Measurements from ENCODE around the gene CCDC158.
"Not testable (repeated sequence)": the region's sequence is repeated elsewhere in the genome, so short reads cannot be mapped to it uniquely, and the experiment has no call there.

The CCDC158 gene

GRCh38 chr4:76420762-76421581 lies at the start of gene CCDC158:
TSS of gene CCDC158 (minus strand) at chr4:76421141. CDS start at chr4:76403207, 17,934 bp downstream.
- no peak for DNase-seq

- DNase-seq, result no peak
Observed at GRCh38 chr4:76470532-76470931, 49.6 kb upstream of the CCDC158 start.

- no peak for DNase-seq
Observed at GRCh38 chr4:76470064-76470463, 49.1 kb upstream of the CCDC158 start.

- no peak for DNase-seq
Observed at GRCh38 chr4:76463568-76463967, 42.6 kb upstream of the CCDC158 start.

- no peak for DNase-seq
Observed at GRCh38 chr4:76459291-76459723, 38.4 kb upstream of the CCDC158 start.

GRCh38 chr4:76458825-76459224 lies 37.9 kb upstream of the CCDC158 start:
- DNase-seq, result no peak

- no peak for DNase-seq
Observed at GRCh38 chr4:76458297-76458696, 37.4 kb upstream of the CCDC158 start.

- DNase-seq, result no peak
Observed at GRCh38 chr4:76457885-76458284, 36.9 kb upstream of the CCDC158 start.

- not testable (repeated sequence) for DNase-seq
Observed at GRCh38 chr4:76454073-76454472, 33.1 kb upstream of the CCDC158 start.

GRCh38 chr4:76453232-76453631 lies 32.3 kb upstream of the CCDC158 start:
- no peak for DNase-seq

- no peak for DNase-seq
Observed at GRCh38 chr4:76449833-76450232, 28.9 kb upstream of the CCDC158 start.

GRCh38 chr4:76449362-76449767 lies 28.4 kb upstream of the CCDC158 start:
- DNase-seq, result no peak

- no peak for DNase-seq
Observed at GRCh38 chr4:76448211-76448610, 27.3 kb upstream of the CCDC158 start.

- DNase-seq, result no peak
Observed at GRCh38 chr4:76447393-76447851, 26.5 kb upstream of the CCDC158 start.

GRCh38 chr4:76445911-76446310 lies 25.0 kb upstream of the CCDC158 start:
- DNase-seq, result no peak

- no peak for DNase-seq
Observed at GRCh38 chr4:76443376-76443775, 22.4 kb upstream of the CCDC158 start.

- no peak for DNase-seq
Observed at GRCh38 chr4:76442807-76443206, 21.9 kb upstream of the CCDC158 start.

GRCh38 chr4:76441881-76442280 lies 20.9 kb upstream of the CCDC158 start:
- DNase-seq, result no peak

- no peak for DNase-seq
Observed at GRCh38 chr4:76439491-76439890, 18.6 kb upstream of the CCDC158 start.

- no peak for DNase-seq
Observed at GRCh38 chr4:76435528-76436319, 14.8 kb upstream of the CCDC158 start.

GRCh38 chr4:76434901-76435527 lies 14.1 kb upstream of the CCDC158 start, which contains the start of gene SHROOM3:
TSS of gene SHROOM3 (plus strand) at chr4:76435229. CDS start at chr4:76436053, 824 bp downstream.
- no peak for DNase-seq

- DNase-seq, result peak; percentile 3
Observed at GRCh38 chr4:76430519-76431388, 9.8 kb upstream of the CCDC158 start.
